HepG2 (cell line): ENCODE data around the gene TRPC1. TPM values are rescaled to one million over a fixed set of nuclear protein-coding genes. Genes with fewer than 3 reads are reported as not detected.

Source experiments
- ATF2 ChIP-seq: sonication (generic); formaldehyde crosslinking; IDR thresholded peaks from 2 replicates; pipeline ENCODE4 v1.4.0; 2020; ENCODE audit warnings: missing genetic modification reagents
- FOSL2 ChIP-seq: sonication (generic); formaldehyde crosslinking; IDR thresholded peaks from 2 replicates; pipeline ENCODE4 v1.4.0; 2020; ENCODE audit warnings: missing genetic modification reagents
- FUBP1 ChIP-seq: sonication (generic); formaldehyde crosslinking; IDR thresholded peaks from 2 replicates; pipeline ENCODE4 v1.5.1; 2020; ENCODE audit warnings: missing genetic modification reagents, mild to moderate bottlenecking, borderline replicate concordance
- MEIS1 ChIP-seq: sonication (generic); formaldehyde crosslinking; IDR thresholded peaks from 2 replicates; pipeline ENCODE4 v1.9.0; 2021; ENCODE audit warnings: mild to moderate bottlenecking, missing genetic modification reagents, moderate library complexity, borderline replicate concordance
- MIER3 ChIP-seq: IDR thresholded peaks from 2 replicates; pipeline ENCODE4 v1.6.1; 2016; ENCODE audit warnings: missing compliant biosample characterization, borderline replicate concordance
- PCBP2 ChIP-seq: fragments of 200-400 bp; formaldehyde crosslinking; optimal IDR thresholded peaks from 2 replicates; pipeline ENCODE3; 2018; ENCODE audit warnings: low read length, low read depth; ENCODE audit not compliant: poor library complexity, severe bottlenecking
- SYNCRIP ChIP-seq: fragments of 200-400 bp; formaldehyde crosslinking; IDR thresholded peaks from 2 replicates; pipeline ENCODE4 v1.6.1; 2018; ENCODE audit warnings: mild to moderate bottlenecking, low read depth, low read length; ENCODE audit not compliant: insufficient read depth
- ZNF143 ChIP-seq: sonication (generic); formaldehyde crosslinking; IDR thresholded peaks from 2 replicates; pipeline ENCODE4 v1.4.0; 2020; ENCODE audit warnings: missing genetic modification reagents
- ZNF260 ChIP-seq: sonication (generic); formaldehyde crosslinking; IDR thresholded peaks from 2 replicates; pipeline ENCODE4 v1.4.0; 2020; ENCODE audit warnings: missing genetic modification reagents, low read depth, mild to moderate bottlenecking, borderline replicate concordance
- ZNF407 ChIP-seq: sonication (generic); formaldehyde crosslinking; IDR thresholded peaks from one replicate; pipeline ENCODE4 v1.5.1; 2020; ENCODE audit warnings: mild to moderate bottlenecking, missing genetic modification reagents; ENCODE audit errors: not compliant biosample characterization
- ZNF430 ChIP-seq: sonication (generic); formaldehyde crosslinking; IDR thresholded peaks from 2 replicates; pipeline ENCODE4 v1.9.0; 2021; ENCODE audit warnings: mild to moderate bottlenecking, missing genetic modification reagents
- ZNF460 ChIP-seq: sonication (generic); formaldehyde crosslinking; IDR thresholded peaks from 2 replicates; pipeline ENCODE4 v1.5.1; 2020; ENCODE audit warnings: missing genetic modification reagents, mild to moderate bottlenecking, borderline replicate concordance
- ZNF549 ChIP-seq: sonication (generic); formaldehyde crosslinking; IDR thresholded peaks from 2 replicates; pipeline ENCODE4 v1.5.0; 2020; ENCODE audit warnings: missing genetic modification reagents
- ZNF577 ChIP-seq: sonication (generic); formaldehyde crosslinking; IDR thresholded peaks from 2 replicates; pipeline ENCODE4 v1.4.0; 2020; ENCODE audit warnings: mild to moderate bottlenecking, low read depth, missing genetic modification reagents, borderline replicate concordance
- ZNF597 ChIP-seq: sonication (generic); formaldehyde crosslinking; IDR thresholded peaks from 2 replicates; pipeline ENCODE4 v1.5.0; 2020; ENCODE audit warnings: missing genetic modification reagents
- ZNF850 ChIP-seq: sonication (generic); formaldehyde crosslinking; conservative IDR thresholded peaks from 2 replicates; pipeline ENCODE4 v1.9.0; 2021; ENCODE audit warnings: mild to moderate bottlenecking, missing genetic modification reagents
- polyA plus RNA-seq, 8 experiments: library from polyadenylated mRNA; depleted of rRNA in 3 of 8; stranded (reverse) in 7 of 8; unstranded in 1 of 8; fragments of >200 nt; fragmentation: Illumina TruSeq in 4 of 8; extraction: Trizol in 4 of 8; gene quantifications; 2 replicates each; pipeline versions ENCODE4 v1.2.1 to v1.2.3, GENCODE V29; 2011 to 2016; ENCODE audit warnings: low read depth in 4 of 8, missing spikeins in 1 of 8, mixed read lengths in 1 of 8; ENCODE audit not compliant: insufficient read depth in 1 of 8
- total RNA-seq, 5 experiments: library from RNA; depleted of rRNA; stranded (reverse); fragments of >200 nt; fragmentation: Illumina TruSeq; extraction: Trizol; gene quantifications; 2 replicates each; pipeline ENCODE4 v1.2.3, GENCODE V29; 2016; ENCODE audit warnings: low read depth in 1 of 5

Gene TRPC1
- total and polyA plus RNA-seq, 2 of the 13 experiments (the other 11 are each of a cell fraction or from before 2014, with no cell fraction given), result 10.8 to 13.1 TPM

- TF ChIP-seq ZNF850 (CRISPR knock-in tag), result no peak
- TF ChIP-seq MEIS1 (CRISPR knock-in tag), result no peak
- TF ChIP-seq ZNF143 (CRISPR knock-in tag), result no peak
- no peak for TF ChIP-seq ZNF549 (CRISPR knock-in tag)
- TF ChIP-seq FOSL2, result 0 out of 2 replicates have a peak, but pooled peaks have one; percentile 10
- no peak for TF ChIP-seq ZNF460 (CRISPR knock-in tag)
- peak; percentile 58; the same call in 1 of the 2 replicates for TF ChIP-seq ZNF430 (CRISPR knock-in tag)
- no peak for TF ChIP-seq ZNF597 (CRISPR knock-in tag)
- TF ChIP-seq SYNCRIP, result no peak
- TF ChIP-seq MIER3 (CRISPR knock-in tag), result peak; percentile 20; the same call in 1 of the 2 replicates
- TF ChIP-seq ZNF407 (CRISPR knock-in tag), result peak; percentile 42
- no peak; the same call in 1 of the 2 replicates for TF ChIP-seq ZNF260 (CRISPR knock-in tag)
- no peak for TF ChIP-seq ATF2 (CRISPR knock-in tag)
- no peak for TF ChIP-seq PCBP2
- TF ChIP-seq ZNF577 (CRISPR knock-in tag), result no peak
- TF ChIP-seq FUBP1 (CRISPR knock-in tag), result no peak
These were observed 985 bp downstream of the TRPC1 start (continued) for GRCh38 chr3:142724682-142725356.
